ENCODE results near the gene OR2C1.

The OR2C1 gene

GRCh38 chr16:3346041-3346440 is 9.6 kb upstream of the OR2C1 start:
- TF ChIP-seq GLIS3 (CRISPR knock-in tag; IDR thresholded peaks at IDR 0.05) (no peak), ARNTL (CRISPR knock-in tag; IDR thresholded peaks at IDR 0.05; ENCODE audit: borderline replicate concordance, low read depth) (no peak), BACH2 (CRISPR knock-in tag; IDR thresholded peaks at IDR 0.05; ENCODE audit: borderline replicate concordance) (no peak), ZNF70 (CRISPR knock-in tag; IDR thresholded peaks at IDR 0.05) (no peak), PATZ1 (CRISPR knock-in tag; IDR thresholded peaks at IDR 0.05; ENCODE audit: borderline replicate concordance) (no peak), ESRRG (CRISPR knock-in tag; IDR thresholded peaks at IDR 0.05) (no peak), ZNF565 (CRISPR knock-in tag; conservative IDR thresholded peaks at IDR 0.05; ENCODE audit: low read depth) (no peak), ZFP30 (CRISPR knock-in tag; IDR thresholded peaks at IDR 0.05) (no peak), ZNF8 (CRISPR knock-in tag; IDR thresholded peaks at IDR 0.05) (no peak), TCF4 (CRISPR knock-in tag; IDR thresholded peaks at IDR 0.05; ENCODE audit: borderline replicate concordance) (no peak)
- TF ChIP-seq, protein P1, sequence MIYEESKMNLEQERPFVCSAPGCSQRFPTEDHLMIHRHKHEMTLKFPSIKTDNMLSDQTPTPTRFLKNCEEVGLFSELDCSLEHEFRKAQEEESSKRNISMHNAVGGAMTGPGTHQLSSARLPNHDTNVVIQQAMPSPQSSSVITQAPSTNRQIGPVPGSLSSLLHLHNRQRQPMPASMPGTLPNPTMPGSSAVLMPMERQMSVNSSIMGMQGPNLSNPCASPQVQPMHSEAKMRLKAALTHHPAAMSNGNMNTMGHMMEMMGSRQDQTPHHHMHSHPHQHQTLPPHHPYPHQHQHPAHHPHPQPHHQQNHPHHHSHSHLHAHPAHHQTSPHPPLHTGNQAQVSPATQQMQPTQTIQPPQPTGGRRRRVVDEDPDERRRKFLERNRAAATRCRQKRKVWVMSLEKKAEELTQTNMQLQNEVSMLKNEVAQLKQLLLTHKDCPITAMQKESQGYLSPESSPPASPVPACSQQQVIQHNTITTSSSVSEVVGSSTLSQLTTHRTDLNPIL (CRISPR knock-in tag; IDR thresholded peaks at IDR 0.05; ENCODE audit: low read depth): no peak
- no peak for ATAC-seq

GRCh38 chr16:3347586-3347985 is 8.1 kb upstream of the OR2C1 start:
- ATAC-seq: no peak
- TF ChIP-seq ESRRG (CRISPR knock-in tag; IDR thresholded peaks at IDR 0.05) (no peak), ZFP3 (CRISPR knock-in tag; IDR thresholded peaks at IDR 0.05) (no peak), ZFP30 (CRISPR knock-in tag; IDR thresholded peaks at IDR 0.05) (no peak), BACH2 (CRISPR knock-in tag; IDR thresholded peaks at IDR 0.05; ENCODE audit: borderline replicate concordance) (no peak), TCF4 (CRISPR knock-in tag; IDR thresholded peaks at IDR 0.05; ENCODE audit: borderline replicate concordance) (no peak), CSRNP3 (CRISPR knock-in tag; IDR thresholded peaks at IDR 0.05) (no peak), PPARA (CRISPR knock-in tag; IDR thresholded peaks at IDR 0.05; ENCODE audit: borderline replicate concordance) (no peak), PATZ1 (CRISPR knock-in tag; IDR thresholded peaks at IDR 0.05; ENCODE audit: borderline replicate concordance) (no peak), ZNF565 (CRISPR knock-in tag; conservative IDR thresholded peaks at IDR 0.05; ENCODE audit: low read depth) (no peak), ISL1 (CRISPR knock-in tag; IDR thresholded peaks at IDR 0.05) (no peak), OSR1 (CRISPR knock-in tag; IDR thresholded peaks at IDR 0.05) (no peak)

DNA sequence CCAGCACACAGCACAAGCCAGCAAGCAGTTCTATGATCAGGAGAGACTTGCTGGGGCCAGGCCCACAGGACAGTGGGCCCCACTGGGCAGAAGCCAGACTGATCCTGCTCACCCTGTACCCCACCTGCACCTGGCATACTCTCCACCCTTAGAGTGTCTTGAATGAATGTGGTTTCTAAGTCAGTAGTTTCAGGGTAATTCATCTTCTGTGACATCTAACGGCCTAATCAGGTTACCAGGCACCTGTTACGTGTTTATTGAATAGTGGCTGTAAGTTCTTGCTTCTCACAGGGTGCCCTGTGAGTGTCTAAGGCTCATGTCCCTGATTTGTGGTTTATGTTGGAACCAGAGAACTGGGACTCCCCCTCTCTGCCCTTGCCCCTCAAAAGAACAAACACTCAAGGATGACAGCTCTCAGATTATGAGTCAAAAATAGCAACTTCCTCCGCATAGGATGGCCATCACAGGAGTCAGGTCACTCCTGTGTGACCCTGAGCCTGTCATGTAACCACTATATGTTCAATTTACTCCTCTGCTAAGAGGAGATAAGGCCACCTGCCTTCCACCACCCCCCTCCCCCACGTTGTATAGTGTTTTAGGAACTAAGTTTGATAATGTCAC is 7.0 kb upstream of the OR2C1 start:
- ATAC-seq: no peak
- TF ChIP-seq ZFP3 (CRISPR knock-in tag; IDR thresholded peaks at IDR 0.05) (no peak), BACH2 (CRISPR knock-in tag; IDR thresholded peaks at IDR 0.05; ENCODE audit: borderline replicate concordance) (no peak), SNAI2 (CRISPR knock-in tag; IDR thresholded peaks at IDR 0.05) (no peak), ZNF8 (CRISPR knock-in tag; IDR thresholded peaks at IDR 0.05) (no peak), PPARA (CRISPR knock-in tag; IDR thresholded peaks at IDR 0.05; ENCODE audit: borderline replicate concordance) (no peak), TOX (CRISPR knock-in tag; IDR thresholded peaks at IDR 0.05; ENCODE audit: borderline replicate concordance) (no peak), CSDC2 (CRISPR knock-in tag; IDR thresholded peaks at IDR 0.05) (no peak), ZNF565 (CRISPR knock-in tag; conservative IDR thresholded peaks at IDR 0.05; ENCODE audit: low read depth) (no peak), ESRRG (CRISPR knock-in tag; IDR thresholded peaks at IDR 0.05) (no peak), GLIS3 (CRISPR knock-in tag; IDR thresholded peaks at IDR 0.05) (no peak), ARNTL (CRISPR knock-in tag; IDR thresholded peaks at IDR 0.05; ENCODE audit: borderline replicate concordance, low read depth) (no peak), CSRNP3 (CRISPR knock-in tag; IDR thresholded peaks at IDR 0.05) (no peak), ZFP30 (CRISPR knock-in tag; IDR thresholded peaks at IDR 0.05) (no peak), TSHZ2 (CRISPR knock-in tag; IDR thresholded peaks at IDR 0.05) (no peak)
- TF ChIP-seq, protein P1 (CRISPR knock-in tag; IDR thresholded peaks at IDR 0.05; ENCODE audit: low read depth): no peak

All from SK-N-SH treated with all-trans-retinoic acid at 6 μM for 48 hours (cell line).